Eye (tissue), 1 donor: ENCODE measurements around the gene SIN3A.
"Not testable (repeated sequence)": the region's sequence is repeated elsewhere in the genome, so short reads cannot be mapped to it uniquely, and the experiment has no call there.

ENCODE experiments used
- DNase-seq: peaks from one replicate; pipeline ENCODE4 v3.0.0-alpha.2; 2015

The SIN3A gene

DNA sequence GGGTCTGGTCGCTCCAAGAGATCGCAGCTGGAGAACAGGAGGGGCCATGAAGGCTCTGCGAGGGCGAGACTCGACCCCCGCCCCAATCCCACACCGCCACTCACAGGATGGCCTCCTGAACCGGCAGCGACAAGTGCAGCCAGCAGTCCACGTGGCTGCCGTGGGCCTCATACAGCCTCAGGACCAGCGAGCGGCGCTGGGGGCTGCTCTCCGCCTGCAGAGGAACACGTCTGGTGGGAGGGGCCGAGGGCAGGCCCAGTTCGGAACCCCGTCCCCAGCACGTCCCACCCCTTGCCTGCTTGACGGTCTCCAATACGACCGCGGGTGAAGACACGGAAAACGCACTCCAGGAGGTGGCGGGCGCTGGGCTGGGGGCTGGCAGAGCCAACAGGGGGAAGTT, 95.5 kb downstream of the SIN3A start:
- no peak for DNase-seq

DNA sequence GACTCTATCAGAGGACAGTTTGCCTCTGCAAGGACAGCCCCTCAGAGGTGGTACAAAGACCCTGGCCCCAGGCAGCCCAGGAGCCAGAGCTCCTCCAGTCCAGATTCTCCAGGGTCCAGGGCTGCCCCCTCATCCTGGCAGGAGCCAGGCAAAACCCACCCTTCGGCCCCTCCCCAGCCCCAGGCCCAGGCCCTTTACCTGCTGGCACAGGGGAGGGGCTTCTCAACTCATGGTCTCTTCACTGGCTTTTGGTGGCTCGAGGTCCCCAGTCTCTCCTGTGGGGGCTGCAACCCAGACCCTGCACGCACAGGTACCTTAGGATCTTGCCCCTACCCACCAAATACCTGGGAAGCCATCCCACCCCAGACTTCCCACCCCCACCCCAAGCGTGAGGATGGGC, 96.1 kb downstream of the SIN3A start:
- no peak for DNase-seq

DNA sequence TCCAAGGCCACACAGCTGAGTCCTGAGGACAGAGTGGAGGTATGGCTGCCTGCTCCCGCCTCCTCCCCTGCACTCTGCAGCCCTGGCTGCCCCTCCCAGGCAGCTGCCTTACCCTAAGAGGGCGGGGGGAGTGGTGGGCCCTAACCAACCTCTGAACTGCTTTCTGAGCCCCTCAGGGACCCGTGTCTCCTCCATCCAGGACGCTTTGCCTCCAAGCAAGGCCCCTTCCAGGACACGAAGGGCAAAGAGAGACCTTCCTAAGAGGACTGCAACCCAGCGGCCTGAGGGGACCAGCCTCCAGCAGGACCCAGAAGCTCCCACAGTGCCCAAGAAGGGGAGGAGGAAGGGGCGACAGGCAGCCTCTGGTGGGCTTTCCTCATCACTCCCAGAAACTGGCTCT, 97.0 kb downstream of the SIN3A start:
- DNase-seq: no peak

DNA sequence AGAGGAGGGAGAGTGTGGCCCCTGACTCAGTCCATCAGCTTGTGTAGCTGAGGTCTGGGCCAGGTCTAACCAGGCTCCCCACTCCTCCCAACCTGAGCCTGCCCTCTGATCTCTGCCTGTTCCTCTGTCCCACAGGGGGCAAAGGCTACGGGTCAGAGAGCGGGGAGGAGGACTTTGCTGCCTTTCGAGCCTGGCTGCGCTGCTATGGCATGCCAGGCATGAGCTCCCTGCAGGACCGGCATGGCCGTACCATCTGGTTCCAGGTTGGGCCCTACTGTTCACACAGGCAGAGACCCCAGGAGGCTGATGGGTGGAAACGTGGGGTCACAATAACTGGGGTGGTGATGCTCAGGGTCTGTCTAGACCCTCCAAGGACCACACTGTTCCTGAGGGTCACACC, 97.9 kb downstream of the SIN3A start:
- DNase-seq: no peak

DNA sequence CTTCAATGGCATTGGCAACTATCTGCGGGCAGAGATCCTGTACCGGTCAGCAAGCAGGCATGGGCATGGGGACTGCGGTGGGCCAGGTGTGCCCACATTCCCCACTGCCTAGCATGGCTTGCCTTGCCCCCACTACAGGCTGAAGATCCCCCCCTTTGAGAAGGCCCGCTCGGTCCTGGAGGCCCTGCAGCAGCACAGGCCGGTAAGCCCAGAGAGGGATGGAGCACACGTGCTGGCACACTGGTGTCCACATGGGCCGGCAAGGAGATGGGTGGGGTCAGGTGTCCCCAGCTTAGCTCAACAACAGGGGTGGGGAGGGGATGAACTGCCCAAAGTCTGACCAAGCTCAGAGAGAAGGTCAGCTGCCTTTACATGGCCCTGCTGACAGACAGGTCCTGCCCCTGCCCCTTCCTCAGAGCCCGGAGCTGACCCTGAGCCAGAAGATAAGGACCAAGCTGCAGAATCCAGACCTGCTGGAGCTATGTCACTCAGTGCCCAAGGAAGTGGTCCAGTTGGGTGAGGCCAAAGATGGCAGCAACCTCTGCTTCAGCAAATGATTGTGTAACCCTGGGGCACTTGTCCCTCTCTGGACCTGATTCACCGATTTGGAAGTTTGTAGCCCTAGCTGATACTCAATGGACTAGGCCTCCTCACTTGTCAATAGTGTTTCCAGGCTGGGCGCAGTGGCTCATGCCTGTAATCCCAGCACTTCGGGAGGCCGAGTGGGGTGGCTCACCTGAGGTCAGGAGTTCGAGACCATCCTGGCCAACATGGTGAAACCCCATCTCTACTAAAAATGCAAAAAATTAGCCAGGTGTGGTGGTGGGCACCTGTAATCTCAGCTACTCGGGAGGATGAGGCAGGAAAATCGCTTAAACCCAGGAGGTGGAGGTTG, 99.1 kb downstream of the SIN3A start:
- DNase-seq: no peak

DNA sequence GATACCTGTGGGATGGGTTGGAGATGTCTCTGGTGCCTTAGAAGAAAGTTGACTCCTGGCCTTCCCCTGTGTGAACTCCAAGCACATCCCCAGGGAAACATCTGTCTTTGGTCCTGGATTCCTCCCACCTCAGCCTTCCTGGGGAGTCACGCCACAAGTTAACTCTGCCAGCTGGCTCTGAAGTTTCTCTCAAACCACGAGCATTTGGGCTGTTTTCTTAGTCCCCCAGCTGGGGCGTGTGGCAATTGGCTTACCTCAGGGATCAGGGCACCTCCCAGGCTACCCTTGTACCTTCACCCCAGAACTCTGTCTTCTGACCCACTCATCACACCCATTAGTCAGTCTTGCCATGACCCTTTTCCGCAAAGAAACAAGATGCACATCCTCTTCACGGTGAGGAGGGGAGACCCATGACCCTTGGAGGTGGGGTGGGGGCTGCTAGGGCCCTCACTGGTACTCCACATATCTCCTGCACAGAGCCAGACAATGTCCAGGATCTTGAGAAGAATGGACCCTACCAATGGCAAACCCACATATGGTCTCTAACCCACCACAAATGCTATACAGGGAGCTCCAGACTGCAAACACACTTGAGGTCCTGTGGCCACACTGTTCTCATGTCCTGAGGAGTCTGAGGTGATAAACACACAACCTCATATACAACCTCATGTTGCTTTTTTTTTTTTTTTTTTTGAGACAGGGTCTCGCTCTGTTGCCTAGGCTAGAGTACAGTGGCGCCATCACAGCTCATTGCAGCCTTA, 100.7 kb downstream of the SIN3A start:
- DNase-seq: no peak

DNA sequence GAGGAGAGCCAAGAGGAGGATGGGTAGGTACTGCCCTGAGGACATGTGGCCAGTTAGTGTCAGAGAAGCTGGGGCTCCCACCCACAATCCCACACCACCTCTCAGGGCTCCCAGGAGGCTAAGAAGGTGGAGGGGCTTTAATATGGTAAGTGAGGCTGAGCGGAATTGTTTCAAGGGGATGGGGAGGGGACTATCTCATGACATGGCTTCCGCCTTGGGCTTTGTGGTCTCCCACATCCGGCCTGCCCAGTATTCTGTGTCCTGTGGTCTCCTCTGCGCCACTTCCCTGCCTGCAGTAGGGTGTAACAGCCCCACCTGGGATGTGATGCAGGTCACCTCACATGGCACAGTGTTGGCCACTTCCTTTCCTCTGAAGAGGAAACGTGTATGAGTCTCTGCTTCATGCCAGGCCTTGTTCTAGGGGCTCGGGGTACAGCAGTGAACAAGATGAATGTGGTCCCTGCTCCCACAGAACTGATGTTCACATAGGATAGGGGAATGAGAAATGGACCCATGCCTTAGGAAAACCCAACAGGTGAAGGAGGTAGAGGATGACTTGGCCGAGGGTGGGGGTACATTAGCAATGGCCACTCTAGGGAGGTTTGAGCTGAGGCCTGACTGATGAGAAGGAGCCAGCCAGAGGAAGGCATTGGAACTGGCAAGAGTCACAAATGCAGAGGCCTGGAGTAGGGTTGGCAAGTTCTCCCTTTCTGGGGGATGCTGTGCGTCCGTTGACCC, 101.5 kb downstream of the SIN3A start:
- DNase-seq: no peak

DNA sequence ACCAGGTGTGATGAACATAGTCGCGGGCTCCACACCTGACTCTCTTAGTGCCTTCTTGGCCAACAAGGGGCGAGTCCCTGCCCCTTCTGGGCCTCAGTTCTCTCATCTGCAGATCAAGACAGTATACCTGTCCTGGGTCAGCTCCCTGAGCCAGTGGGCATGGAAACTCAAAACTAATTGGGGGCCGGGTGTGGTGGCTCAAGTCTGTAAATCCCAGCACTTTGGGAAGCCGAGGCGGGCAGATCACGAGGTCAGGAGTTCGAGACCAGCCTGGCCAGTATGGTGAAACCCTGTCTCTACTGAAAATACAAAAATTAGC, 102.2 kb downstream of the SIN3A start:
- DNase-seq: not testable (repeated sequence)

DNA sequence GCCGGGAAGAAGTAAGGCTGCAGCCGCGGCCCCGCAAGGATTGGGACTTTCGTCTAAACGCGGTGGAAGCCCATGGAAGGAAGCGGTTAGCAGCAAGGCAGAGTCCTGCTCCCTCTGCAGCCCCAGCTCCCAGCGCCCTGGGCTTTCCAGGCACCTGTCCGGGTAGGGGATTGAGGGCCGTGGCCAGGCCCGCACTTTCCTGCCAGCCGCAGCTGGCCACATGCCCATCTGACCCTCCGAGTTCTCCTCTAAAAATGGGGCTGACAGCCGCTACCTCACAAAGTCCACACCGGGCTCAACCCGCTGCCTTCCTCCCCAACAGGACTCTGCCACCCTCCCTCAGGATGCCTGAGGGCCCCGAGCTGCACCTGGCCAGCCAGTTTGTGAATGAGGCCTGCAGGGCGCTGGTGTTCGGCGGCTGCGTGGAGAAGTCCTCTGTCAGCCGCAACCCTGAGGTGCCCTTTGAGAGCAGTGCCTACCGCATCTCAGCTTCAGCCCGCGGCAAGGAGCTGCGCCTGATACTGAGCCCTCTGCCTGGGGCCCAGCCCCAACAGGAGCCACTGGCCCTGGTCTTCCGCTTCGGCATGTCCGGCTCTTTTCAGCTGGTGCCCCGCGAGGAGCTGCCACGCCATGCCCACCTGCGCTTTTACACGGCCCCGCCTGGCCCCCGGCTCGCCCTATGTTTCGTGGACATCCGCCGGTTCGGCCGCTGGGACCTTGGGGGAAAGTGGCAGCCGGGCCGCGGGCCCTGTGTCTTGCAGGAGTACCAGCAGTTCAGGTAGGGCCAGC, 102.7 kb downstream of the SIN3A start:
- no peak for DNase-seq

DNA sequence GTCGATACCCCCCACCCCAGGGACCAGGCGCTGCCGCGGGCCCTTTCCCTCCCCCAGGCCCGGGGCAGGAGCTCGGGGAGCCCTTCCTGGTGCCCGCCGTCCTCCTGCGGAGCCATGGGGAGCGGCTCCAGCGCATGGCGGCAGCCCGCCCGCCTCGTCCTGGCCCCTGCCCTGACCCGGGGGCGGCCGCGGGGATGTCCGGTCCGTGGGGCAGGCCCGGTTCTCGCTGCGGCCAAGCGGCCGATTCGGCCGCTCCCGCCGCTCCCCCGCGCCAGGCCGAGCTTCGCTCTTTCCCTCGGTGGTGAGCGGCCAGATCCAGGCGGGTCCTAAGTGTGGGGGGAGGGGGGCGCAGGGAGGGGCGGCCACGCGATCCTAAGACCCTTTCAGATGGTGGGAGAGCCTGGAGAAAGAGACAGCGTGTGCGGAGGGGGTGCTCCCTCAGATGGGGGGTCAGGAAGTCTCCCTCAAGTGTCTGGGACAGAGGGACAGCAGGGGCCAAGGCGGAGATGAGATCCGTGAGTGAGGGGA, 103.4 kb downstream of the SIN3A start:
- DNase-seq: peak; percentile 58

DNA sequence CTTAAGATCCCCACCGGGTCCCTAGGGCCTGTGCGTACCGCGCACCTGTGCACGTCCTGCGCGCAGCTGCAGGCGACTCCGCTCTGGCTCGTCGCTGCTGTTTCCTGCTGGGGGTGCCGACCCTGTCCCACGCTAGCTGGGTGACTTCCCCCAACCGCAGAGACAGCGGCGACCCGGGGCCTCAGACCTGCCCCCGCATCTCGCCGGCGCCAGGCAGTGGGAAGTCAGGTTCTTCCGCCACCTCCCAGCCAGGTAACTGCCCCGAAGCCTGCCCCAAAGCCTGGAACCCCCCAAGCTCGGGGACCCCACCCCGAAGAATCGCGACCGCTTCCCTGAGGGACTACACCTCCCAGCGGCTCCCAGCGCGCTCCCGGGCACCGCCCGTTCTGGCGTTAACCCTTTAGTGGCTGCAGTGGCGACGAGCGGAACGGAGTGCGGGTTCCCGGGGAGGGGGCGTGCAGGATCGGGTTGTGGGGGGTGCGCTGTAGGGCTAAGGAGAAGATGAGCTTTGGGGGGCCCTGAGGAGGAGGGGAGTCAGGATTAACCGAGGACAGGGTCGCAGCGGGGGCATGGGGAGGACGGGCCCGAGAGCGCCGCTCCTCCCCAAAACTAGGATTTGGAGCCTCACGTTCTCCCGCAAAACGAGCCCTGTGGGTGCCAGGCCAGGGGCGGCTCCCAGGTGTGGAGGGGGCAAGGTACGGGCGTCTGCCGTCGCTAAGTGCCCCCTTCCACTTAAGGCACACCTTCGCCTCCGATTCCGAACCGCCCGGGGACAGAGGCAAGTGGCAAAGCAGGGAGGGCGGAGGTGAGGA, 104.1 kb downstream of the SIN3A start:
- DNase-seq: peak; percentile 76

DNA sequence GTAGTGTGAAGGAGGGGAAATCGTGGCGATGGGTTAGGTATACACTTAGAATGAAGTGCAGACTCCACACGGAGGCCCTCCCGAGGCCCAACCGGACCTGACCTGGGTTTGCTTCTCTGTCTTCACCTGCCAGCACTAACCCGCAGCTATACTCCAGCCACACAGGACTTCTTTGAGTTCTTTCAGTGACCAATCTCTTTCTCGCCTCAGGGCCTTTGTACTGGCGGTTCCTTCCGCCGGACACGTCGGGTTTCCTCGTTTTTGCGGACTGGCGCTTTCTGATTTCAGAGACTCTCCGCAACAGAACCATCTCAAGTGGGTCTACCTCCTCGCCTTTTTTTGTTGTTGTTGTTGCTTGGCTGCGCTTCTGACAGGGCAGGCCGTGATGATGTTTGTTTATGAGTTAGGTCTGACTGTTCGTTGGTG, 104.7 kb downstream of the SIN3A start, which contains the start of gene NEIL1:
Gene NEIL1, plus strand, starts transcription at position 244 of the 426 bp plus-strand sequence. CDS start 1,867 bp downstream, outside the sequence.
- DNase-seq: peak; percentile 38

DNA sequence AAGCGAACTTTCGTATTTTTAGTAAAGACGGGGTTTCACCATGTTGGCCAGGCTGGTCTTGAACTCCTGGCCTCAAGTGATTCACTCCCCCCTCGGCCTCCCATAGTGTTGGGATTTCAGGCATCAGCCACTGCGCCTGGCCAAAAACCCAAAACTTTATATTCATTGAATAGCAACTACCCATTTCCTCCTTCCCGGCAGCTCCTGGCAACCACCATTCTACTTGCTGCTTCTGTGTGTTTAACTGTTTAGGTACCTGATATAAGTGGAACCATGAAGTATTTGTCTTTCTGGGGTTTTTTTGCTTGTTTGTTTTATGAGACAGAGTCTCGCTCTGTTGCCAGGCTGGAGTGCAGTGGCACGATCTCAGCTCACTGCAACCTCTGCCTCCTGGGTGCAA, 107.5 kb downstream of the SIN3A start:
- DNase-seq: not testable (repeated sequence)

DNA sequence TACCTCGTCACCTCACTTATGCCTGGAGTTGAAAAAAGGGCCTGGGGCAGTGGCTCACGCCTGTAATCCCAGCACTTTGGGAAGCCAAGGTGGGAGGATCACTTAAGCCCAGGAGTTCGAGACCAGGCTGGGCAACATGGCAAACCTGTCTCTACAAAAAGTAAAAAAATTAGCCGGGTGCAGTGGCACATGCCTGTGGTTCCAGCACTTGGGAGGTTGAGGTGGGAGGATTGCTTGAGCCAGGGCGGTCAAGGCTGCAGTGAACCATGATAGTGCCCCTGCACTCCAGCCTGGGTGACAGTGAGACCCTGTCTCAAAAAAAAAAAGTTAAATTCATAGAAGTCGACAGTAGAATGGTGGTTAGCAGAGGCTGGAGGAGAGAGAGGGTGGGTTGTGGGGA, 109.3 kb downstream of the SIN3A start:
- DNase-seq: no peak

DNA sequence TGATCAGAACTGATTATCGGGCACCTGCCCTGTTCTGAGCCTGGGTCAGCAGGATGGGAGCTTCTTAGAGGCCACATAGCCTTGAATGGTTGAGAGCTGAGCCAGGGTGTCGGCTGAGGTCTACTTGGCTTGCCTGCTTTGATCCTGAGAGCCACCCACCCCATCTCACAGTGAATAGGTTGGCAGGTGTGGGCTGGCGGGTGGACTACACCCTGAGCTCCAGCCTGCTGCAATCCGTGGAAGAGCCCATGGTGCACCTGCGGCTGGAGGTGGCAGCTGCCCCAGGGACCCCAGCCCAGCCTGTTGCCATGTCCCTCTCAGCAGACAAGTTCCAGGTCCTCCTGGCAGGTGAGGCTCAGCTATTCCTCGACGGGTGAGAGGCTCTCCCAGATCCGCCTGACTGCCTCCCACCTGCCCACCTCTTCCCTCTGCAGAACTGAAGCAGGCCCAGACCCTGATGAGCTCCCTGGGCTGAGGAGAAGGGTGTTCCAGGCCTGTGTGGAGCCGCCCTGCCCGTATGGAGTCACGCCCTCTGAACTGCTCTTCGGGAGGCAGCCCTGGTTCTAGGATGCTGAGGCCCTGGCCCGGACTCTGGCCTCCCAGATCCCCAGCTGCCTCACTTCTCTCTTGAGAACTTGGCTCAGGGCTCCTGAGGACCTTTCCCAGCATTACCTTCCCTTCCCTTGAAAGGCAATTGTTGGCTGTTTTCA, 111.8 kb downstream of the SIN3A start:
- DNase-seq: no peak

DNA sequence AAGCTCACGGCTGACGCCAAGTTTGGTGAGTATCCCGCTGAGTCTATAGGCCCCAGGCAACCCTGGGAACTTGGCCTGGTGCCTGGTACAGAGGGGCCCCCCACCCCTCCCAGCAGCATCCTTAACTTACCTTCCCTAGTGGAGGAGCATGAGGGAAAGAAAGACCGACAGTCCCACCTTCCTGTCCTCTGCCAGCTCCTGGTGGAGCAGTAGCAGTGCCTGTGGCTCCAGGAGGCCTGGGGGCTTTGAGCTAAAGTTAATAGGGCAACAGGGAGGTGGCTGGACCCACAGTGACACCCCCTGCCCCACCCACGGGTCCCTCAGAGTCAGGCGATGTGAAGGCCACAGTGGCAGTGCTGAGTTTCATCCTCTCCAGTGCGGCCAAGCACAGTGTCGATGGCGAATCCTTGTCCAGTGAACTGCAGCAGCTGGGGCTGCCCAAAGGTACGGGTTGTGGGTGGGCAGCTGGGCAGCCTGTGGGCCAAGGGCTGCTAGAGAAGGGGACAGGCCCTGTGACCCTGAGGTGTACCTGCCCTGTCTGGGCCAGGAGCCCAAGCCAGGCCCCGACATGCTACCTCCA, 112.7 kb downstream of the SIN3A start:
- no peak for DNase-seq

DNA sequence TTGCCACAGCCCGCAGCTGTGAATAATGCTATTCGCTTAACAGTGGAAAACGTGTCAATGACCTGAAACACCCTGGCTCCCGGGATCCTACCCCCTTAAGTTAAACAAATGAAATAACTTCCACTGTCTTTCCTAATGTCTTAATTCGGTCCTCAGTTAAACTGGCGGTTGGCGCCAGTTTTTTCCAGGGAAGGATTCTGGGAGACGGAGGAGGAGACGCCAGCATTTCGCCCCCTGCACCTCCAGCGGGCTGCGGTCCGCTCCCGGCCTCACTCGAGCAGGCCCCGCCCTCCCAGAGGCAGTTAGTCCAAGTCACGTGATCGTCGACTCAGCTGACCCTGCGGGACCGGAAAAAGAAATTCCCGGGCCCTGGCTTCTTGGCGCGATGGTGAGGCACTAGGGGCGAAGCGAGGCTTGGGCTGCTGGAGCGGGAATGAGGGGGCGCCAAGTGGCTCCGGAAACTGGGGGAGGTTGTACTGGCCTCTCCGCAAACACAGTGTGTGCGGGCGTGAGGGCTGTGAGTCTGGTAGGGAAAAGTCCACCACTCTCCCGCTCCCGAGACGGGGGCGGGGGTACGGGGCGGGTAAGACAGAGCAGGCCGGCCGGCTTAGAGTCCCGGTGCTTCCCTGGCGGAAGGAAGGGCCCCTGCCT, 115.7 kb downstream of the SIN3A start, which contains the start of gene COMMD4:
Gene COMMD4, plus strand, starts transcription at position 359 of the 651 bp plus-strand sequence. Its CDS starts 27 bp downstream, at position 386.
- peak; percentile 99 for DNase-seq

DNA sequence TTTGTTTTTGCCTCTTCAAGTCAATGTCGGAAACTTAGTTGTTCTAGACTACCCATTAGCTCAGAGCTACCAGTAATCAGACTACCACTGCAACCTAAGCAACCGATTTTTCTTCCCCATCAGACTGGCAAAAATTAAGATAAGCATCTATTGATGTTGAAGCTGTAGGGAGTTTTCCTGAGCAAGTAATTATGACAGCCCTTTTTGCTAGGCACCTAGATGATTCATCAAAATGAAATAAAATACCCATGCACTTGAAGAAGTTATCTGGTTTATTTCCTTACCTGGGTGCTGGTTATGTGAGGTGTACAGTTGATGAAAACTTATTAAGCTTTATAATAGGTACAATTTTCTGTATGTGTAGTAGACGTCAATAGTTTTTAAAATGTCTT, 116.2 kb downstream of the SIN3A start:
- no peak for DNase-seq

DNA sequence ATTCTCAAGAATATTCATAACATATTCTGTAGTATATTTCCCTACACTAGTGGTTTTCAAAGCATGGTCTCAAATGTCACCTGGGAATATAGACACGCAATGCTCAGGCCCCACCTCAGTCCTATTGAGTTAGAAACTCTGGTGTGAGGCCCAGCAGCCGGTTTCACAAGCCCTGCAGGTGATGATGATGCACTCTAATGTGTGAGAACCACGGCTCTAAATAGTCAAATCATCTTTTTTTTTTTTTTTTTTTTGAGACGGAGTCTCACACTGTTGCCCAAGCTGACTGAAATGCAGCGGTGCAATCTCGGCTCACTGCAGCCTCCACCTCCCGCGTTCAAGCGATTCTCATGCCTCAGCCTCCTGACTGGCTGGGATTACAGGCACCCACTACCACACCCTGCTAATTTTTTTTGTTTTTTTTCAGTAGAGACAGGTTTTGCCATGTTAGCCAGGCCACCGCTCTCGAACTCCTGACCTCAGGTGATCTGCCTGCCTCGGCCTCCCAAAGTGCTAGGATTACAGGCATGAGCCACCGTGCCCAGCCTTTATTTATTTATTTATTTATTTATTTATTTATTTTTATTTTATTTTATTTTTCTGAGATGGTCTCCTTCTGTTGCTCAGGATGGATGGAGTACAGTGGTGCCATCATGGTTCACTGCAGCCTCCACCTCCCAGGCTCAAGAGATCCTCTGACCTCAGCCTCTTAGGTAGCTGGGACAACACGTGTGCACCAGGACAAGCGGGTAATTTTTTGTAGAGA, 117.7 kb downstream of the SIN3A start:
- not testable (repeated sequence) for DNase-seq
